GM18502 (cell line): Measurements from ENCODE around the gene KCNA10.

ENCODE experiments used
- ATAC-seq: cut with Tn5 transposase; IDR thresholded peaks from one replicate; pipeline ENCODE4 v1.9.1; 2021; ENCODE audit warnings: mild to moderate bottlenecking; ENCODE audit not compliant: unreplicated experiment, poor library complexity

KCNA10 gene

DNA sequence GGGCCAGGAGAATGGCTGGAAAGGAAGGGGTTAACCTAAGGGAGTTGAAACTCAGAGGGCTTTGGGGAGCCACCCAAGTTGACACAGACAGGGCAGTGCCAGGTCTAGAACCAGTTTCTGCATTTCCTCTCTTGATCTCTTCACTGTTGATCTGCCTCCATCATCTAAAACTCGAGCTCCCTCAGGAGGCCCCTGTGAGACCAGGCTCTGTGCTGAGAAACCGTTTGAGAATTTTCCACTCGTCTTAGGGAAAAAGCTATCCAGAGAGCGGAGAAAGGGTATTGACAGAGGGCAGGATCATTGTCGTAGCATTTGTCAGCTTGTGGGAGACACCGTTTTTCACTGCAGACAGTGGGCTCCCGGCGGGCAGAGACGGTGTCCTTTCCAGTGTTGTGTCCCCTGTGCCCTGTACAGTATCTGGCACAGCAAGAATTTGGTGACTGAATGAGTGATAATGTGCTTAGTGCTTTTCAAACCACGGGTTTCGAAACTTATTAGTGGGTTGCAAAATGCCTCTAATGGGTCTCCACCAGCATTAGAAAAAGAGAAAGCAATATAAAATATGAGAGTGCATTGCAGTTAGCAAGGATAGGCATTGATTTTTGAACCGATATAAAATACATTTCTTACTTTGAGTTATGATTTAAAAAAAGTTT lies 36.9 kb downstream of the KCNA10 start:
- ATAC-seq: no peak

DNA sequence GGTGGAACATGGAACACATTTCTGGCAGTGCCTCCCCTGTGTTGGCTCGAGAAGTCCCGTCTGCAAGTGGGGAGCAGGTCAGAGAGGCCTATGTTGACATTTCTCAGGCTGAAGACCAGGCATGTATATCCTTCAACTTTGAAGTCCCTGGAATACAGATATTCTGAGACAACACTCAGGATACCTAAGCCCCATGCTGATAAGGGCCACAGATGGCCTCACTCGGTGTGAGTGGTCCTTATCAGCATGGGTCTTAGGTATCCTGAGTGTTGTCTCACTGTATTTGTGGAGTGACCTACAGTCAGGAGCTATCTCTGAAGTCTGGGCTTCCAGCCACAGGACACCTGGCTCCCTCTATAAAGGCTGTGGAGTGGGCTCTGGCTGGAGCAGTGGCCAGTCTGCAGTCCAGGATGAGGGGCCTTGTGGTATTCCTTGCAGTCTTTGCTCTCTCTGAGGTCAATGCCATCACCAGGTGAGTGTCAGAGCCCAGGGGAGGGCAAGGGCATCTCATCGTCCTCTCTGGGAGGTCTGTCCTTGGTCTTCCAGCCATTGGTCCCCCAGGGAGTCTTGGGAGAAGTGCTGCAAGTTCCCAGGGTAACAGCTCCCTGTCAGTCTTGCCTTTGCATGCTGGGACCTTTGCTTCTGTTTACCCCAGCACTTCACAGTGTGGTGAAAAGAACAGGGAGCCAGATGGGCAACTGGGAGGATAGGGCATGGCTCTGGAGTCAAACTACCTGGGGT lies 38.4 kb downstream of the KCNA10 start:
- no peak for ATAC-seq

DNA sequence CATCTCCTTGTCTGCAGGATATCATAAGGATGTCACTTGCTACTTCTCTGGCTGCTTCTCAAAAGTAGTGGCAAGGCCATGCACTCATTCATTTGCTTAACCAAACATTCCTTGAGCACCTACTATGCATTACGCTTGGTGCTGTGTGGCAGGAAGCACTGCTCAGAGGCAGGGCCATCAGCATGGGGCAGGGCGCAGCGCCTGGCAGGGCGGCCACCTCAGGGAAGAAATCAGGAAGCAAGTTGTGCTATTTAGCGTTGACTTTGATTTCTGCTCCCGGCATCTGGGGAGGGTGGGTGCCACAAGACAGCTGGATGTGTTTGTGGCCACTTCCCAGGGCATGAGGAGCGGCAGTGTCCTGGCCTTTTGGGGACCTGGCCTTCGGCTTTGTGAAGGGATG lies 40.1 kb downstream of the KCNA10 start:
- ATAC-seq: no peak

DNA sequence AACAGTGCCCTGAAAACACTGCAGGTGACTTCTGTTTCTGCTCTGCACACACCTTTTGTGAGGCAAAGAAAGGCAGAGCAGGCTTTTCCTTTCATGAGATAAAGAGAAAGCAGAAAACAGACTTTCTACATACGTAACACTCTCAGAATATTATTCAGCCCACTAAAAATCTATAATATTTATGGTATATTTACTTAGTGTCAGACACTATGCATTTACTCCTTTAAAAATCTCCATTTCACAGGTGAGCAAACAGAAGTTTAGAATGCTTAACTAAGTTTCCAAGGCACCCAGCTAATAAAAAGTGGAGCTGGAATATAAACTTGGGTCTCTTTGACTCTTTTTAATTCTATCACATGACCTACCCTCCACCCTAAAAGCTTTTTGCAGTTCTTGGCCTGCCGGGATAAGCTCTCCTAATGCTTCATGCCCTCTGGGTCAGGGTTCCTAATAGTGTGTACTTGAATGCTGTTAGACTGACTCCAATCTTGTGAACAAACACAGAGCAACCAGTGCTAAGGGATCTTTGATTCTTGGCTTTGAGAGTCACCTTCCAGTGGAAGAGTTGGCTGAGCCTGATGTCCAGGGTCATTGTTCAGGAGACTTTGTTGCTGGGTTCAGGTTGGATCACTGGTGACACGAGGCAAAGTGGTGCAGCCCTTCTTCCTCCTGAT lies 40.9 kb downstream of the KCNA10 start:
- ATAC-seq: no peak

DNA sequence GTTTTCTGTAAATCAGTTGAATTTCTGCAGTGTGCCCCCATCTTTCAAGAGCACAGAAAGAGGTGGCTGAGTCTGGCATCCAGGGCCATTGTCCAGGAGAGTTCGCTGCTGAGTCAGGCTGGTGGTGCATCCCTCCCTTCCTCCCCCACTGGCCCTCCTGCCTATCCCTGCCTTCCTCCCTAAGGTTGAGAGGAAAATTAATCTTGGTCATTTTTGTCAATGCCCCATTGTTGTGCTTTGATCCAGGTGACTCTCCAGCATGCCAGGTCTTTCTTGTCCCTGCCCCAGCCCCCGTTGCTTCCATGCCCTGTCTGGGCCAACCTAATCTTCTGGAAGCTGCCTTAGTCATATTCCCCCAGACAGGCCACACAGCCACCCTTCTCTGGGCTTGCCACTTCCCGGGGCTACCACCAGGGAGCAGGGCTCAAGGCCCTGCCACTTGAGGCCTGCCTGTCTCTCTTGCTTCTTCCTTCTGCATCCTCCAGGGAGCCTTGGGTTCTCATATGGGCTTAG lies 41.5 kb downstream of the KCNA10 start:
- no peak for ATAC-seq

DNA sequence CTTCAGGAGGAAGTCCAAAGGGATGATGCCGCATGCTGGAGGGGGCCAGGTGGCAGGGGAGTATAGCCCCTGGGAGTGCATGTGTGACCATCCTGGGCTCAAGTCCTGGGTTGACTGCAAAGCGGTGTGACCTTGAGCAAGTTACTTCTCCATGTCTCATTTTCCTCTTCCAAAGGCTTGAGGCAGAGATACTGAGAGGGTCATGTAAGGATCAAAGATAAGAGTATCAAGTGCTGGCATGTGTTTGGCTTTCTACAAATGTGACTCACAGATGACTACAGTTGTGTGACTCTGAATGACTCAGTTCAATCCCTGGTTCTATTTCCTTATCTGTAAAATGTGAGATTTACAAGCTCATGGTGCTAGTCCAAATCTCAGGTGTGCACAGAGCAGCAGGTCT lies 41.9 kb downstream of the KCNA10 start:
- ATAC-seq: no peak

DNA sequence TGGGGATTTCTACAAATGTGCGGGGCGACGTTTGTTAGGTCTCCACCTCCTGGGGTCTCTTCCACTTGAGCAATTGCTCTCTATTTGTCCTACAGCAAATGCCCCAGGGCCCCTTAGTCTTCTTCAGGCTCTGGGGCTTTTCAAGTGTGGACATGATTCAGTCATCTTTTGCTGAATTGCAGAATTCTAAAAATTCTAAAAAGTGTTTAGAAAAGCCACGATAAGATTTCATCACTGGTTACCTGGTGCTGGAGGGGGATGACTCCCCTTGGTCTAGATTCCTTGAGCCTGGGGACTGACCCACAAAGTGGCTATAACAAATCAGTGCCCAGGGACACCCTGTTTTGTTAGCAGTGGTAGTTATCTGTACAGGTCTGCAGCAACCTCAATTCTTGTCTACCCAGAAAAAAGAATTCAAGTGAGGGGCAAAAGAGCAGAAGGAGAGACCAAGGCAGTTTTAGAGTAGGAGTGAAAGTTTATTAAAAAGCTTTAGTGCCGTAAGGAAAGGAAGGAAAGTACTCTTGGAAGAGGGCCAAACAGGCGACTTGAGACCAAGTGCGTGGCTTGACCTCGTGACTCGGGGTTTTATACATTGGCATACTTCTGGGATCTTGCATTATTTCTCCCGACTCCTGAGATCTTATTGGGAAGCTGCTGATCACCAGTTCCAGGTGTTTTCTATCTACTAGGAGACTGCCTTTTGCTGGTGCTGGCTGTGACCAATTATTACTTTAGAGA lies 42.8 kb downstream of the KCNA10 start:
- no peak for ATAC-seq

DNA sequence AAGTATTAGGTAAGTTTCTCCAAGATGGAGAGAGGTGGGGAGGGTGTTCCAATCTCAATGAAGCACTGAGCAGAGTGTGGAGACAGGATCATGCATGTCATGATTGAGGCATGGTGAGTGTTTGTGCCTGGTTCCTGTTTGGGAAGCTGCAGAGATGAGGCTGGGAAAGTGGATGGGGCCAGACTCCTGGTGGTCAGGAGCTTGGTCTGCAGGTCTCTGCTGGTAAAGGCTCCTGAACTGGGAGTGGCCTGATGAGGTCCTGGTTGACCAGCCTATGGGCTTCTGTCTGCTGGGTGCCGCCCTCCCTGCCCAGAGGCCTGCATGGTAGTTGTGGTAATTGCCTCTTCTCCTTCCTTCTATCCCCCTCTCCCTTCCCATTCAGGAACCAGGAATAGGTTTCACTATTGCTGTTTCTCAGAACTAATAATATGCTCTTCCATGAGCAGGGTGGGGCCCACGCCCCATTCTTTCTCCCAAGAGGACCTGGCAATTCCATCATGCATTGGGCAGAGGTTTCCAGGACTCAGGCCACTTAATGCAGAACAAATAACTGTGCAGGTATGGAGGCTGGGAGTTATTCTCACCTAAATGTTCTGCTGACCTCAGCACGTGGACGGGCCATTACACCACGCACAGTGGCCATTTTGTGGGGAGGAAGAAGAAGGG lies 43.5 kb downstream of the KCNA10 start:
- no peak for ATAC-seq

DNA sequence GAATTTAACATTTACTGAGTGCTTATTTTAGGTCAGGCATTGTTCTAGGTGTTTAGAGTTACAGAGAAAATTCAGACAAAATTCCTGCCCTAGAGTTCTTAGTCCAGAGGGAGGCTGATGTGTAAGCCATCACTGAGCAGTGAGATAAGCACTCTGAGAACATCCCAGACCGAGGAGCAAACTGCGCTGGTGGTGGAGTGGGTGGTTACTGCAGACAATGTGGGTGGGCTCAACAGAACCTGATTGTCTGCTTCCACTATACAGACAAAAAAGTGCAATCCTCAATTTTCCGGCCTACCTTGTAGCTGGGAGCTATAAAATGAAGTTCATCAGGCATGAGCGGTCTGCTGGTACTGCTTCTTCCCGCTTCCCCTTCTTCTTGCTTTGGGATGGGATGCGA lies 44.5 kb downstream of the KCNA10 start:
- no peak for ATAC-seq

DNA sequence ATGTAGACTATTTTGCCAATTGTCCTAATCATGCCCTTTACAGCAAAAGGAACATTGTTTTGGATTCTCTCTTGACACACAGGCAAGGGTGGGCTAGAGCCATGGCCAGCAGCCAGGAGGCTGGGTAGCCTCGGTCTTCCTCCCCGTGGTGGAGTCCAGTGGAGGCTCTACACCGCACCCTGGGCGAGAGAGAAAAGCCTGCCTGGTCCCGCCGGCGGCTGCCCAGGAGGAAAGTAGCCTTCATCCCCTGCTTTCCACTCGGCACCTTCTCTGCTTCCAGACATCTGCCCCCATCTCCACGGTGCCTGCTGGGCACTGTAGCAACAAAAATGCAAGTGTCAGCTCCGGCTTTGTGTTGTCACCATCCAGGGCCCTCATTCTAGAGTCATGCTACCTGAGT lies 46.4 kb downstream of the KCNA10 start:
- no peak for ATAC-seq

DNA sequence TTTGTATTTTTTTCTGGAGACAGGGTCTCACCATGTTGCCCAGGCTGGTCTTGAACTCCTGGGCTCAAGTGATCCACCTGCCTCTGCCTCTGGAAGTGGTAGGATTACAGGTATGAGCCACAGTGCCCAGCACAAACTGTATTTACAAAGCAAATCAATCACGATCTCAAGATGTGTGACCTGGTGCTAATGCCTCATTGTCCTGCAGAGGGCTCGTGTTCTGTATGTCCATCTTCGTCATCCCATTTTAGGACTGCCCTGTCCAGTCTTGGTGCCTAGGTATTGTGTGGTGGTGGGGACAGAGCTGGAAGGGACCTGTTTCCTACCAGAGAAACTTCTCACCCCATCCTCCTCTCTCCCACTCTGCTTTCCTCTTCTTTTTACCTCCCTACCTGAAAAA lies 47.8 kb downstream of the KCNA10 start:
- no peak for ATAC-seq
